CD1c-positive myeloid dendritic cell (primary cell): ENCODE data around the gene PRDM12.

Experiments
- DNase-seq: peaks from one replicate; pipeline ENCODE4 v3.0.0-alpha.2; 2016; ENCODE audit errors: extremely low spot score

Gene PRDM12

DNA sequence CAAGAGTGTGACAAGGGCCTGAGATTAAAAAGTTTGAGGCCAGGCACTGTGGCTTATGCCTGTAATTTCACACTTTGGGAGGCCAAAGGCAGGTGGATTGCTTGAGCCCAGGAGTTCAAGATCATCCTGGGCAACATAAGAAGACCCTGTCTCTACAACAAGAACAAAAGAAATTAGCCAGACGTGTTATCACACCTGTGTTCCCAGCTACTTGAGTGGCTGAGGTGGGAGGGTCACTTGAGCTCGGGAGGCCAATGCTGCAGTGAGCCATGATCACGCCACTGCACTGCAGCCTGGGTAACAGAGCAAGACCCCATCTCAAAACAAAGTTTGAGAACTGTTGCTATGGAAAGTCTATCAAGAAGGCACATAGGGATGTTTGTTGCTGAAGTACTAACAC, 54.2 kb downstream of the PRDM12 start:
- DNase-seq = no peak

DNA sequence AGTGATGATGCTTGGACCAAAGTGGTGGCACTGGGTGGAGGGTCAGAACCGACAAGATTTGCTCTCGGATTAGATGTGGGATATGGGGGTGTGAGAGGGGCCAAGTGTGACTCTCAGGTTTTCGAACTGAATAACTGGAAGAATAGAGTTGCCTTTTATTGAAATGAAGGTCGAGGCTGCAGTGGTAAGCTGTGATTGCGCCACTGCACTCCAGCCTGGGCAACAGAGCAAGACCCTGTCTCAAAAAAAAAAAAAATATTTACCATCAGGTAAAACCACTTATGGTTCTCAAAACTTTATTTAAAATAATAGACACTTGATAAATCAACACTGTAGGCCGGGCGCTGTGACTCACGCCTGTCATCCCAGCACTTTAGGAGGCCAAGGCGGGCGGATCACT, 56.4 kb downstream of the PRDM12 start:
- DNase-seq = no peak

DNA sequence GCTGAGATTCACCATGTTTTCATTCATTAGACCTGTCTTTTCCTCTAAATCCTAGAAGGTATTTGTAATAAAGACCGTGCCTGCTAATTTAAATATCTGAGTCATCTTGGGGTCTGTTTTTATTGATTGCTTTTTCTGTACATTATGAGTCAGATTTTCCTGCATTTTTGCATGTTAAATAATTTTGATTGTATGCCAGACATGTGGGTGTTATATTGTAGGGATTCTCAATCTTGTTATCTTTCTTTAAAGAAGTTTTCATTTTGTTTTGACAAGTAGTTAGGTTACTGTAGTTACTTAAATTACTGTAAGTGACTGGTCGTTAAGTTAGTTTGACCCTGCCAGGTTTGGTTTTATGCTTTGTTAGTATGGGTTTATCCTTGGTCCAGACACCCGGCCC, 64.3 kb downstream of the PRDM12 start:
- no peak for DNase-seq

DNA sequence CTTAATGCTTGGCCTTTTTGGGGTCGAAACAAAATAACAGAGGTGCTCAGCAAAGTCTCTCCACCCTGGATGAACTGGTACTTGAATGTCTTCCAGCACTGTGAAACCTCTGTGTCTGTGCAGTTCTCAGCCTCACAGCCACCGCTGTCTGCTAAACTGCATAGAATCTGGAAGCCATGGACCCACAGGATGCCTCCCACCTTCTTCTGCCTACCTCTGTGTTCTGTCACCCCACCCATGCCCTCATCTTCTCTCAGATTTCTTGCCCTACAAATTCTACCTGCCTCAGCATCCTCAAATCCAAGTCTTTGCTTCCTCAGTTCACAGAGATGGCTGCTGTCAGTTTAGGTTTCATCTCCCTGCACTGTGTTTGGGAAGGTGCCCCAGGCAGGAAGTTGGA, 64.8 kb downstream of the PRDM12 start:
- DNase-seq = no peak

DNA sequence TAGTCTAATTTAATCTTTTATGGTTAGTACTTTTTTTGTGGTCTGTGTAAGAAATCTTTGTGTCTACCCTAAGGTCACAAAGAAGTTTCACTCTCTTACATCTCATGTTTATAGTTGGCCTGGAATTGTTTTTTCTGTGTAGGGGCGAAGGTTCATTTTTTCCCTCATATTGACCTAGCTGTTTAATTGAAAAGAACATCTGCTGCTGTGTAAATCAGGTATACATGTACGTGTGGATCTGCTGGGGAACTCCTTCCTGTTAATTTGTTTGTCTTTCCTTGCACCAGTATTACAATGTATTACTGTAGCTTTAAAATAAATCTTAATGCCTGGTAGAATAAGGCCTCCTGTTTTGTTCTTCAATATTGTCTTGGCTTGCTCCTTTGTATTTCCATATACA, 67.0 kb downstream of the PRDM12 start:
- DNase-seq = no peak

DNA sequence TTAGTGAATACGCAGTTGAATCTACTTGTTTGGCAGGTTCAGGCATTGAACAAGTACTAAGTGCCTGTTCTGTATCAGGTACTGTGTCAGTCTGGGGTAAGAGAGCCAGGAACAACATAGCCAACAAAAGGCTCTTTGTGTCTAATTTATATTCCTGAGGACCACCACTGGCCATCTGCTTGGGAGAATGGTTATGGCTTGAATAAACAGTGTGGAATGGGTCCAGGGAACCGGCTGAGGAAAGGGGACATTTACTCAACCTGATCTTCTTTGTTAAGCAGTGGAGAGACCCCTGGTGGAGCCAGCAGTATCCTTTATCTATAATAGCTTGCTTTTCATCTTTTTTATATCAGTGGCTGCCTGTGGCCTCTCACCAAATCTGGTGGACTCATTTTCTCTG, 67.7 kb downstream of the PRDM12 start:
- no peak for DNase-seq
